ENCODE results near the gene C12orf50. TPM values are rescaled to one million over a fixed set of nuclear protein-coding genes. Genes with fewer than 3 reads are reported as not detected.
"Not testable (repeated sequence)": the region's sequence is repeated elsewhere in the genome, so short reads cannot be mapped to it uniquely, and the experiment has no call there.

Gene C12orf50
- total RNA-seq, 1 donor from 2014 or later = 0.05 TPM

DNA sequence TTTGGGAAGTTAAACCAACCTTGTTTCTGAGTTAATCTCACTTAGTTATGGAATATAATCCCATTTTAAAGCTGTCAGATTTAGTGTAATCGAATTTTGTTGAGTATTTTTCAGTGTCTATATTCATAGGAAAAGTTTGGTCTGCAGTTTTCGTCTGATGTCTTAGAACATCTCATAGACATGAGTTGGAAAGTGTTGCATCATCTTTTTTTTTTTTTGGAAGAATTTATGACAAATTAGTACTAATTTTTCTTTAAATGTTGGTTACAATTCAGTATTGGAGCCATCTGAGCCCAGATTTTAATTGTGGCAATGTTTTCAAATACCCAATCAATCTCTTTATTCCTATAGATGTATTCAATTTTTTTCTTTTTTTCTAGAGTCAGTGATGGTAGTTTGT lies 27.9 kb downstream of the C12orf50 start:
- intact Hi-C loops (cut with DNase I) = no loop called here
- ATAC-seq (no peak), DNase-seq (ENCODE audit: missing footprints) (no peak)

DNA sequence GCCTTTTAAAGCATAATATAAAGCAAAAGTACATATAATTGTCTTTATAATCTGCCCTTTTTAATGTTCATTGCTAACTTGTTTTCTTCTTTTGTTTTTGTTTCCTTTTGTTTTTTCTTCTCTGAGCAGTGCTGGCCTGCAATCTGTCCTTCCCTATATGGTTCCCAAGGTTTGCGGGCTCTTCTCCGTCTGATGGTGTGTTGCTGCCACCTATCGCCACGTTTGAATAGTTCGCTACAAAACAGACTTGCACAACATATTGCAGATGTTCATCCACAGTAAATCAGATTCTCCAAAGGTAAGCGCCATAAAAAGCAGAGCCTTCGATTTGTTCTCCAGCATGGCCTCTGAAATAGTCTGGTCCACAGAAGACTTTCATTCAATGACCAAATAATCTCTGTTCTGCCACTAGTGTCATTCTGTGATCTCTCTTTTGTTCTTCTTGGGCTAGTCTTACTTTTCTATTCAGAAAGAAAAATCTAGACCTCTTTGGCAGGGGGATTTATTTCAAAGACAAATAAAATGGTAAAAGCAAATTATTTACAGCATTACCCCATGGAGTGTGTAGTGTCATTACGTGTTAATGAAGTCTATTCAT lies 33.5 kb downstream of the C12orf50 start:
- DNase-seq (ENCODE audit: missing footprints) (peak; percentile 34), ATAC-seq (peak; percentile 69)
- intact Hi-C loops (cut with DNase I) = no loop called here

DNA sequence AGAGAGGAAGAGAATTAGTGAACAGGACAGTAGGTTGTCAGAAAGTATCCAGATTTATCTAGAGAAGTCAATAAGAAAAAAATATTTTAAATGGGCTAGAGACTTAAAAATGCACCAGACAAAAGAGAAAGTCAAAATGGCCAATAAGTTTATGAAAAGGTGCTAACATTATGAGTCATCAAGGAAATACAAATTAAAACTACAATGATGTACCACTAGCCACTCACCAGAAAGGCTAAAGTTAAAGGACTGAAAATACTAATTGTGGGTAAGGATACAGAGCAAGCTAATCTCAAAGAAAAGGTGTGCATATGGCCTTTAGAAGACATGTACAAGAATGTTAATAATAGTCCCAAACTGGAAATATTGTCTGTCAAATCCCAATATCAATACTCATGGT lies 37.7 kb downstream of the C12orf50 start:
- ATAC-seq (no peak), DNase-seq (ENCODE audit: missing footprints) (no peak)
- intact Hi-C loops (cut with DNase I) = no loop called here

DNA sequence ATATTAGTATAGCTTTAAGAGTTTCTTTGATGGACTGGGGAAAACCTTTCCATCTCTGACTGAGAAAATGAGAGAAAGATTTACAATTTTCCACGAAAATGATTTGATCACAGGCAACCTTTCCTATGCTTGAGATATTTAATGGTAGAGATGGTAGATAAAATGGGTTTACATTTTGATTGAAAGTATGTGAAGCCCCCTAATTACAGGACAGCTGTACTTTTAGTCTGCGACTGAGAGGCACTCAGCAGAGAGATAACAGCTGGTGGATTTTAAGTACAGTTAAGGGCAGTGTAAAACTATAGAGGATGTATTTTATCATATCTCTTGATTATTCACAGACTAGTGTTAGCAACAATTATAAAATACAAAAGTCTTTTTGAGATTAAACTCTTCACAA lies 40.7 kb downstream of the C12orf50 start:
- intact Hi-C loops (cut with DNase I) = no loop called here

DNA sequence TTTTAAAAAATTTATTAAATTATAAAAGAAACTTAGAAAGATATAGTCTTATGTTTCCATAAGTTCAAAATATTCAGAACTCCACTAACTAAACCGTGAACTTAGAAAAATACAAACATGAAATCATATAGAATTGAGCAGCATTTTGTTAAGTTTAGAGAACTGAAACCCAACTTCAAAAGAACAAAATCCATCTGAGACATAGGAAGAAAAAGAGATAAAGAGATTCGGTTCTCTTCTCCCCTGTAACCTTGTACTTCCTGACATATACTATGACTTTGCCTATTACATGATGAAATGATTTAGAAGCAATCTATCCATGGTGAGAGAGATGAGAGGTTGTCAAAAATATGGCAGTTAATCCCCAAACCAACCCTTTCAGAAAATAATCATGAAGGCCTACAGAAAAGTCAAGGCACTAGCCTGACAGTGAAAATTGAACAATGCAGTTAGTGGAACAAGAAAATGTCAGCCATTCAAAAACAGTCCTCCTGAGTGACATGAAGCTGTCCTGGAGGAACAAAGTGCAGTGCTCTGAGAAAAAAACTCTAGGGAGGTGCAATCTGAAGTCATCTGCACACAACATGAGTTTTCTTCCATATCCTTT lies 44.0 kb downstream of the C12orf50 start:
- intact Hi-C loops (cut with DNase I) = no loop called here
- DNase-seq (ENCODE audit: missing footprints) (no peak), ATAC-seq (no peak)

More for the DNA sequence above, 40.7 kb downstream of the C12orf50 start:
- ATAC-seq (no peak), DNase-seq (ENCODE audit: missing footprints) (no peak)

DNA sequence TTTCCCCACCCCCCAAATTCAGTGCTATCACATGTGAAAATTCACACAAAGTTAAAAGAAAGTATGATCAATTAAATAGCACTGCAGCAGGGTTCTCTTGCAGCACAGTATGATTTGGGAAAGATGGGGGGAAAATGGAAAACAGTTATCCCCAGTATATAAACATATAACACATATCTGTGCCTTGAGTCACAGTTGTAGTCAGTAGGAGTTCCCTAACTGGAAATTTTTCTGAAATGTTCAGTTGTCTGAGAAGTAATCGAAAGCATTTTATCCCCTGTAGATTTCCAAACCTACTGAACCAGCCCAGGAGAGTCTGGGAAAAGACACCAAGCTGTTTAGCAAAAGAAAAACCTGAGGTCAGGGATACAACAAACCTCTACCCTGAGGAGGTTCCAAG lies 47.0 kb downstream of the C12orf50 start:
- ATAC-seq (no peak), DNase-seq (ENCODE audit: missing footprints) (no peak)
- intact Hi-C loops (cut with DNase I) = no loop called here

DNA sequence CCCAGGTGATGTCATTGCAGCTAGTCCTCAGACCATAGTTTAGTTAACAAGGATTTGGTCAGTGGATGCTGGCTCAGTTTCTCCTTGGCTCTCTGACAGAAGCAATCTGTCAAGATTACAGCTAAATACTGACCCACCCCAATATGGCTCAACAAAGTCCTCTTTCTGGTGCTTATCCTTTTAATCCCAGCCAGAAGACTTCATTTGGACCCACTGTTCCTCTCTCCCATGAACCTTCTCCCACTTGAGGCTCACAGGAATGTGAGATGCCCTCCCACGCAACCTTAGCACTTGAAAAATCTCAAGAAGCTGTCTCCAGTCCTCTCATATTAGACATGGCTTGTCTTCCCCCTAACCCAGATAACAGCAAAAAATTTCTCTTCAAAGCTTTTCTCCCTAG lies 47.7 kb downstream of the C12orf50 start:
- peak; percentile 48 for ATAC-seq
- no peak for DNase-seq (ENCODE audit: missing footprints)
- intact Hi-C loops (cut with DNase I) = no loop called here

DNA sequence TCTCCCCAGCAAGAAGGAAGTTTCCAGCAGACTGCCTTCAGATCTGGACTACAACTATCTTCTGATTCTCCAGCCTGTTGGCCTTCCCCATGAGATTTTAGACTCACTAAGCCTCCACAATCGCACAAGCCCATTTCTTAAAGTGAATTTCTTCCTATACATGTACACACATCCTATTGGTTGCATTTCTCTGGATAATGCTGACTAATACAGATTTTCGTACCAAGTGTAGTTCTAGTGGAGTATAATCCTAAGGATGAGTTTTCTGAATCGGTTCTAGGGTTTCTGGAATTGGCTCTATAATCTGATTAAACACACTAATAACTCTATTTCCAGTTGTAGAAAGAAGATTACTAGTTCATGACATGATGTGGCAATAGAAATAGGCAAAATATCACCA lies 53.3 kb downstream of the C12orf50 start:
- DNase-seq (ENCODE audit: missing footprints) = no peak
- intact Hi-C loops (cut with DNase I) = no loop called here
- no peak for ATAC-seq

DNA sequence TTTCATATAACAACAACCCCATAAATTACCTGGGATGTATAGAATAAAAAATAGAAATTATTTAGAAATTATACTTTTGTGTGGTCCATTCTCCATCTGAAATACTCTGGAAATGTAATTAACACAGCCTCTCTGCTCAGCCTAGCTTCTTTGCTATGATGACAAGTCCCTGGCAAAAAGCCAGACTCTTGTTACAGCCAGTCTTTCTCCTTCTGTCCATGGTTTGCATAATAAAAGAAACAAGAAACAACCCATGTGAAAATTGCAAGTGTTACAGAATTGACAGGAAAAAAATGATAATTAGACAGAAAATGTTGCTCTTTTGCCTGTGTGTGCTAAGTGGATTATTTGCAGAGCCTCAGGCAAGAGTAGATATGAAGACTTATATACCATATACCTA lies 61.3 kb downstream of the C12orf50 start:
- intact Hi-C loops (cut with DNase I) = no loop called here
- no peak for DNase-seq (ENCODE audit: missing footprints)
- no peak for ATAC-seq

DNA sequence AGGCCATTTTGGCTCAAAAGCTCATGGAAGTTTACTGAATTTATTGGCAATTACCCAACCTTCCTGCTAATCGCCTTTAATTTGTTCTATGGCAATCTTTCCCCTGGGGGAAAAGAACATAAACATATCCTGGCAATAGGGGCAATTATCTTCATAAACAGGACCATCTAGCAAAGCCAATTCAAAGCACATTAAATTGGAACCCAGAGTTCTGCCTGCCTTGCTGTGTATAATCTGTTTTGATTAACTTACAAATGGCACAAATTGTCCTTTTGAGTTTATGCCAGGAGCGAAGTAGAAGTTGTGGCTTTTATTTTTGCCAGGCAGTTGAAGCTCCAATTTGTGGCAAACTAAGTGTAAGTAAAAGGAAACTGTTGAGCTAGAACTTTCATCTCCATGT lies 68.6 kb downstream of the C12orf50 start:
- ATAC-seq (no peak), DNase-seq (ENCODE audit: missing footprints) (no peak)
- intact Hi-C loops (cut with DNase I) = no loop called here

DNA sequence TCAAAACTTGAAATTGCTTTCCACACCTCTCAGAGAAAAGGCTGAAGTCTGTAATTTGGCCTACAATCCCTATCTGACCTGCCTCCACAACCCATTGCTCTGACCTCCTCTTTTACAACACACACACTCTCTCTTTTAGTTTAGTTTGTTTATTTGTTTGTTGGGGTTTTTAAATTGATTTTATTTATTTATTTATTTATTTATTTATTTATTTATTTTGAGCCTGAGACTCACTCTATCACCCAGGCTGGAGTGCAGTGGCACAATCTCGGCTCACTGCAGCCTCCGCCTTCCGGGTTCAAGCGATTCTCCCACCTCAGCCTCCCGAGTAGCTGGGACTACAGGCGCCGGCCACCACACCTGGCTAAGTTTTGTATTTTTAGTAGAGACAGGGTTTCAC lies 75.2 kb downstream of the C12orf50 start:
- ATAC-seq; intact Hi-C loops (cut with DNase I); DNase-seq (ENCODE audit: missing footprints): not testable (repeated sequence)

DNA sequence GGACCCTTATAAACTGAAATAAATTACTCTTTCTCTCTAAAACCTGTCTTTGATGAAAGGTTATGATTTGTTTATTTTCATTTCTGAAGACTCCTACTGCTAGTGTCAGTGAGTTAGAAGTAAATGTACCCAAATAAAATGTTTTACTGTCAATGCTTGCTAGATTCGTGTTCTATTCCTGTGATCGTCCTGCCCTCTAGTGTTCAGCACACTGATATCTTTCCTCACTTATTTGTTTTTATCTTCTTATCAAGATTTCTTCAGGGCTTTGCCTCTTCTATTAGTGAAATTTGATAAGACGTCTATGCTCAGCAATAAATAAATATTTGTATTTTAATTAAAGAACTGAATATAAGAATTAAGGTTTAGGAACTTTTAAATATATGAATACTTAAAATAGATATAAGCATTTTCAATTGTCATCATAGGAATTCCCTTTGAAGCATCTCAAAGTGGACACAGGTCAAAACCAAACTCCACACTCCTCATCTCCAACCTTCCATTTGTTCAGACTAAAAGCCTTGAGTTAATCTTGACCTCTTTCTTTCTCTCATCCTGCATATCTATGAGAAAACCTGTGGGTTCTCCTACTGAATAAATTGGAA lies 75.8 kb downstream of the C12orf50 start:
- DNase-seq (ENCODE audit: missing footprints) = no peak
- no peak for ATAC-seq
- intact Hi-C loops (cut with DNase I) = no loop called here

DNA sequence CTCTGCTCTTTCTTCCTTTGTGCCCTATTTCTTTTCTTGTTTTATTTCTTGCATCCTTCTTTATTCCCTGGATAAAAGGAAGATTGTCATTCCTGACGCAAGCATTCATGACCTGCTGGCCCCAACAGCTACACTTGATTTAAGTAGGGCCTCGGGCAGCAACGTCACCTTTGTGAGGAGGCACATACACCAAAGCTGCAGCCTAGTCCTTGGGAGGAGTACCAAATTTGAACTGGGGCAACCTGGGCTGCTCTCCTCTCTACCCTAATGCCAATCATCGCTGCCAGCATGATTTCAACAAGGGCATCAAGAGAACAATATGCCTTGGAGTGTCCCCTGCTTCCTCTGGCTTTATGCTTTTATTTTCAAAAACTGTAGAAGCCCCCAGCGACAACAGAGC lies 76.4 kb downstream of the C12orf50 start:
- DNase-seq (ENCODE audit: missing footprints) (no peak), ATAC-seq (no peak)
- intact Hi-C loops (cut with DNase I) = no loop called here

DNA sequence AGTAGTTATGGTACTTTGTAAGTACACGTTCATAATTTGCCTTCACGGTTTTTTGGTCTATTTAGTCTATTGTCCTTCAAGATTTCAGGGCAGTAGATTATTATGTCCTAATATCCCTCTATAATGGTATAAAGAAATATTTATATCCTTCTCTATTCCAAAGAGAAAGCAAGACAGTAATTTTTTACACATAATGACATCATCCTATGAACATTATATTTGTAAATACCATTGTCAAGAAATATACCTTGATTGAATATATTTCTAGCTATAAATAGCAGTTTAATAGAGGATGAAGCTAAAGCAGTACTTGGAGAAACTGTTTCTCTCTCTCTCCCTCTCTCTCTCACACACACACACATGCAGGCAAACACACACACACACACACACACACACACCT lies 77.0 kb downstream of the C12orf50 start:
- intact Hi-C loops (cut with DNase I) = no loop called here
- DNase-seq (ENCODE audit: missing footprints) = no peak
- ATAC-seq = no peak

DNA sequence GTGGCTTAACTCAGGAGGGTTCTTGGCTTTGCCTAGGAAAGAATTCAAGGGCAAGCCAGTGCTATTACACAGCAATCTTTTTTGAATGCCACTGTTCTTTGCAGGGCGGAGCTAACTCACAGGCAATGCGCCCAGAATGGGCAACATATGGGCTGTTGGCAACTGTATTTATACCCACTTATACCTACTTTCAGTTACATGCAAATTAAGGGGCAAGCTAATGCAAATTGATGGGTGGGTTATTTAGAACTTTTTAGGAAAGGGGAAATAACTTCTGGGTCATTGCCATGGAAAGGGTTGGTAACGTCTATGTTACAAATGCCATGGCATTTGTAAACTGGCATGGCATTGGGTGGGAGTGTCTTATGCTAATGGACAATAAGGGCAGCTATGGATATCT lies 85.4 kb downstream of the C12orf50 start:
- intact Hi-C loops (cut with DNase I) = no loop called here
- no peak for DNase-seq (ENCODE audit: missing footprints)
- ATAC-seq = no peak

DNA sequence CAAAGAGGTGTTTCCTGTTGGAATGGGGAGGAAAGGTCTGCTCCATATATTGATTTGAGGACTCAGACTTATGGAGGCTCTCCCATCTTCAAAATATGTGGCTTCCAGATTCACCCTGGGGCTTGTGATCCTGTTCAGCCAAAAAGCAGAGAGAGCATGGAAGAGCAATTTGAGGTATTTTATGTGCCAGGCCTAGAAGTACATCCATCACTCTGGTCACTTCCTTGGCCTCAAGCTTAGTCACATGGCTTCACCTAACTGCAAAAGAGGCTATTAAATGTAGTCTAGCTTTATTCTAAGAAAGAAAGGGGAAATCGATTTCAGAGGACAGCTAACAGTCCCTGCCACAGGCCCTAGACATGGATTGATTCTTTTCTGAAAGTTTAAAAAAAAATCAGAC lies 86.2 kb downstream of the C12orf50 start:
- intact Hi-C loops (cut with DNase I) = no loop called here
- ATAC-seq (no peak), DNase-seq (ENCODE audit: missing footprints) (no peak)

DNA sequence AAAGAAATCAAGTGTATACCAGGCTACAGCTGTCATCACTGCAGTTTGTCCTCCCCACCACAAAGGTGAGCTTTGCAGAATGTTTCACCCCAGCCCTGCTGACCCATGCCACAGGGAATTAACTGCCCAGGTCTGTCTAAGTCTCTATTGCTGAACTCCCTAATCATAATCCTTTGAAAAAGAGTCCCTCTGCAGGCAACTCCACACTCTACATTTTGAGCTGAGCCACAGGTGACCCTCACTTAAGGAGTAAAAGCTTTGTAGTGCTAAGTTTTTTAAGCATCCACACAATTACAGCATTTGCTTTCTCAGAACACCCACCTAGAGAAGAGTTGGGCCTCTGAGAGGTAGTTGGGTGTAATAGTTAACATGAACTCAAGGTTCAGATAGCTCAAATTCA lies 90.0 kb downstream of the C12orf50 start:
- DNase-seq (ENCODE audit: missing footprints) (no peak), ATAC-seq (no peak)
- intact Hi-C loops (cut with DNase I) = no loop called here

DNA sequence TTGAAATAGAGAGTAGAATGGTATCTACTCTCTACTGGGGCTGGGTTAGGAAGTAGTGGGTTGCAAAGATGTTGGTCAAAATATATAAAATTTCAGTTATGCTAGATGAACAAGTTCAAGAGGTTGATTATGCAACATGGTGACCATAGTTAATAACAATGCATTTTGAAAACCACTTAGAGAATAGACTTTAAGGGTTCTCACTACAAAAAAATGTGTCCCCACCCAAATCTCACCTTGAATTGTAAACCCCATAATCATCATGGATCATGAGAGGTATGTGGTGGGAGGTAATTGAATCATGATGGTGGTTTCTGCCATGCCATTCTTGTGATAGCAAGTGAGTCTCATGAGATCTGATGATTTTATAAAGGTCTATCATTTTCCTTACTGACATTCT lies 94.0 kb downstream of the C12orf50 start:
- no peak for DNase-seq (ENCODE audit: missing footprints)
- ATAC-seq = no peak
- intact Hi-C loops (cut with DNase I) = no loop called here

DNA sequence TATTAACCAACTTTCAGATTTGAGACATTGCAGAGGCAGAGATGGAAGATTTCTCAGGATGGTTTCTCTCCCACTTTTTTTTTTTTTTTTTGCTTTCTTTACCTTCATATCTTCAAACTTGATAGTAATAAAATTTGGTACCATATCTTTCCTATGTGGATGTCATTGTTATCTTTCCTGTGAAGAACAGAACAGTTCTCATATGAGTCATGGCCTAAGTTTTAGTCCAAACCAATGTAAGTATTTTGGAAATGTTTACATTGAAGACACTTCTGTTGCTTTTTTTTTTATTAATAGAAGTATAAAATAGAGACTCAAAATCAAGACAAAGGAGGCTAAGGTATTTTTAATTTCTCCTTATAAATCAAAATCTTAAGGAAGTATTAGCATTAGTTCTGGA lies 95.2 kb downstream of the C12orf50 start:
- intact Hi-C loops (cut with DNase I) = no loop called here

DNA sequence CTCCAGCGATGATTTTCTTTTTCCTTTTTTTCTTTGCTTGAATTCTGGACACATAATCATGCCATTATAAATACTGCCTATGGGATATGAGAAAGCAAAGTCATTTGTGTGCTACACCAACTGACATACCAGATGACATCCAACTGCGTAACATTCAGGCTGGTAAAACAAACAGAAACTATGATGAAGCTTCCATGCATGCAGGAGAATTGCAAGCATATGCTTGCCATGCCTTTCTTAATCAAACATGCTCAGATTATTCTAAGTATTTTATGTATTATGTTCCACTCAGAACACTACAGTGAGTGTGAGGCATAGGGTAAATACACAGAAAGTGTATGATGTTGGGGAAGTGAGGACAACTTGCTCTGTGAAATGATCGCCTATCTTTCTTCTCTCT lies 97.4 kb downstream of the C12orf50 start:
- DNase-seq (ENCODE audit: missing footprints) = no peak
- ATAC-seq = no peak
- intact Hi-C loops (cut with DNase I) = no loop called here

More for the DNA sequence above, 95.2 kb downstream of the C12orf50 start:
- DNase-seq (ENCODE audit: missing footprints) (no peak), ATAC-seq (no peak)

DNA sequence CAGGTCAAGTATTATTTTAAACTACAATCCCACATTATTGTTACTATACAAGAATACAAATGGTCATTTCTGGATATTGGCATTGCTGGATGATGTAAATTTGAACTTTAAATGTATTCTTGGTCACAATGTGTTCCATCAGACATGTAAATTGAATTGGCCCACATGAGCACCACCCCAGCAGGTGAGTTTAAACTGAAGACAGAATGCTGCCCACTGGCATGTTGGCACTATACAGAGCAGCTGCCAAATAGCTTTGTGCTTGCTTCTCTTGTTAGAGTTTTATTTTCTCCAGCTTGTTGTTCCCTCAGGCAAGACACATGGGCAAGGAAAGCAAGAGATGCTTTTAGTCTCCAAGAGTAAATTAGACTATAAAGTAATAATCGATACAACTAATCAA lies 98.6 kb downstream of the C12orf50 start:
- intact Hi-C loops (cut with DNase I) = no loop called here
- ATAC-seq (no peak), DNase-seq (ENCODE audit: missing footprints) (no peak)
